PC-9 (cell line): ENCODE results near the gene FGF19.

ENCODE experiments used
- CTCF ChIP-seq: fragments of 200-600 bp; sonication (generic); conservative IDR thresholded peaks from 2 replicates; pipeline ENCODE4 v1.6.1; 2017; ENCODE audit warnings: mixed run types, antibody characterized with exemption, mild to moderate bottlenecking, moderate library complexity
- EZH2 ChIP-seq: fragments of 200-600 bp; sonication (generic); IDR thresholded peaks from 2 replicates; pipeline ENCODE4 v1.8.0; 2017; ENCODE audit warnings: antibody characterized with exemption, low read depth

- TF ChIP-seq EZH2 = no peak
- TF ChIP-seq CTCF = no peak
Measured at GRCh38 chr11:69686452-69686851, 17.4 kb downstream of the FGF19 start.
